Activated CD4-positive, alpha-beta T cell treated with anti-CD3 and anti-CD28 coated beads, Interleukin-2, amount 50 U/mL, for 16 hours (primary cell): ENCODE data around the gene SYCP3.

Source experiments
- DNase-seq: peaks from one replicate; pipeline ENCODE4 v3.0.0-alpha.2; 2020

SYCP3 gene

GRCh38 chr12:101738920-101739665 is at the start of gene SYCP3:
Gene SYCP3 (minus strand): TSS chr12:101739462. CDS start chr12:101737935, 1,527 bp downstream.
- DNase-seq = no peak

GRCh38 chr12:101785671-101786070 is 46.4 kb upstream of the SYCP3 start:
- DNase-seq = no peak

DNA sequence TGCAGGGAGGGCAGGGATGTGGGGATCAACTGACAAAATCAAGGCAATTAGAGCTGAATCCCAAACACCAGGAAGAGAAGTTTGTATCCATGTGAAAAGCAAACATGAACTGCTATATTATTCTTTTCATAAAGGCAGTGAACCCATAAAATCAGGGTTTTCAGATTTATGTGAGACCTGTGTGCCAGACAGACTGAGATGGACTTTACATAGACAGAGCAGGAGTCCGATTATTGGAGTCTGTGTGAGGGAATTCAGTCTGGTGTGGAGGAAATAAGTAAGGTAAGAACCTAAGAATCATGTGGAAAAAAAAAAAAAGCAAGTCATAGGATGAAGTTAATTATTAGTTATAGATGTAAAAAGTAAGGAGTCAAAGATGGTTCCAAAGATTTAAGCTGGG is 45.1 kb upstream of the SYCP3 start:
- DNase-seq = no peak

GRCh38 chr12:101783838-101784237 is 44.6 kb upstream of the SYCP3 start:
- no peak for DNase-seq

DNA sequence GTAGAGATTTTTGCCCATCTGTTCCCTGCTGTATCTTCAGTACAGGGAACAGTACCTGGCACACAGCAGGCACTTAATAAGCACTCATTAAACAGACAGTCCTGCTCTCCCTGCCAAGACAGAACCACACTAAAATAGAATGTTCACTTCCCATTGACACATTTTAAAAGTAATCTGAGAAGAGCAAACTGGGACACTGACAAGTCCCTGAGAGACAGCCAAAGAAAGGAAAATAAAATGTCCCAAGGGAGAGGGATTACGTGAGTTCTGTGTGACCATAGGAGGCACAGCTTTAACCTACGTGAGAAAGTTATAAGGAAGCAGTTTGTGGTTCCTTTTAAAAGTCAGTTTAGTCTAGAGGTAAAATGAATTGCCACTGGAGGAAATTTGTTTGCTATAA is 43.9 kb upstream of the SYCP3 start:
- no peak for DNase-seq

- peak; percentile 71 for DNase-seq
Observed at GRCh38 chr12:101782273-101782731, 43.0 kb upstream of the SYCP3 start.

GRCh38 chr12:101781834-101782233 is 42.6 kb upstream of the SYCP3 start:
- peak; percentile 56 for DNase-seq

DNA sequence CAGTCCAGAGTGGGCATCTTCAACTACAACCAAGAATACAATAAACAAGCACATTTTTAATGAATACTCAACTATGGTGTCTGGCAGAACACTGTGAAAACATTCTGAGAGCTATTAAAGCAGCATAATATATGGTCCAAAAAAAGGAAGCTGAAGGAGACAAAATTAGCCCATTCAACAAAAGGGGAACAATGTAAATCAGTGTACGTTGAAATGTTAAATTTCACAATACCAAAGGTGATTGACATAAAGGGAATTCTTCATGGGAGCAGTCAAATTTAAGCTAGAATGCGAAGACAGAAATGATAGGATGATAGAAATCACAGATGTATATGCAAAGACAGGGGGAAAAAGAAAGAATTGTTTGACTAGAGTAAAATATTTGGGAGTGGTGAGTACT is 41.3 kb upstream of the SYCP3 start:
- DNase-seq = no peak

DNA sequence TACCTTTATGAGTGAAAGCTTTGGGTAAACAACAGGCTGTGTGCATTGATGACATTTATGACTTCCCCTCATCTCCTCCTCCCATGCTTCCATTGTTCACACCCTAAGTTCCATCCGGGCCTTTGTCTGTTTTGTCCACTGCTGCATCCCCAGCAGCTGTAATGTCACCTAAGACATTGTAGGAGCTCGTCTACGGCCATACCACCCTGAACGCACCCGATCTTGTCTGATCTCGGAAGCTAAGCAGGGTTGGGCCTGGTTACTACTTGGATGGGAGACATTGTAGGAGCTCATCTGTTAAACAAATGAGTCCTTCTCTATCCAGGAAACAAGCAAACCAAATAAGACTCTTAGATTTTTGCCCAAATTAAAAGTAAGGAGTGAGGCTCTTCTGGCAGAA is 40.4 kb upstream of the SYCP3 start:
- no peak for DNase-seq

DNA sequence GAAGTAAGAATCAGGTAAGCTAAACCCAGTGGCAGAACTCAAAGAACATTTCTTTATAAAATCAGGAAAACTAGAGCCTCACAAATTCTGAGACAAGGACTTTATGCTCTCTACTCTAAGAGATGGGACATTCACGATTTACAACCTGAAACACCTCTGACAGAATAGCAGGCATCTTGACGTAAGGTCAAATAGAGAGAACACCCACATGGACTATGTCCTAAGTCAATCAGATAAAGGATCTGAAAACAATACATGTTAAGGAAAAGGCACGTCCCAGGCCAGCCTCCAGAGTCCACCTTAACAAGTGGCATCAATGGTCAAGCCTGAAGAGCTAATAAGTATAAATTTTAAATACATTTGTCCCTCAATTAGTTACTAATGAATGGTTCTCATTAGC is 39.9 kb upstream of the SYCP3 start:
- DNase-seq = no peak

DNA sequence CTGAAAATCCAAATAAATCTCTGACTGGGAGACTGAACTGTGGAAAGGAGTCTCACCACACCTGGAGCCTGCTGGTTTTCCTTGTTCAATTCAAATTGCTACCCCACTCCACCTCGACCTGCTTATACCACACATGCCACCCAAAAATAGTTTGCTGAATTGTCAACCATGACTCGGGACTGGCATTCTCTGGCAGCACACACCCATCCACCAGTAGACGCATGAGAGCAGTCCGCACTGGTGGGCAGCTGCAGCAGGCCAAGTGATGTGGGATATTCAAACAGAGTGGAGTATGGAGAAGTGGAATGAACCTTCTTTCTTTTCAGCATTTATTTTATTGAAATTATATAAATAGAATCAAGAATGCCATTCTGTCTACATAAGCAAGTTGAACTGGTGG is 38.7 kb upstream of the SYCP3 start:
- DNase-seq = no peak

DNA sequence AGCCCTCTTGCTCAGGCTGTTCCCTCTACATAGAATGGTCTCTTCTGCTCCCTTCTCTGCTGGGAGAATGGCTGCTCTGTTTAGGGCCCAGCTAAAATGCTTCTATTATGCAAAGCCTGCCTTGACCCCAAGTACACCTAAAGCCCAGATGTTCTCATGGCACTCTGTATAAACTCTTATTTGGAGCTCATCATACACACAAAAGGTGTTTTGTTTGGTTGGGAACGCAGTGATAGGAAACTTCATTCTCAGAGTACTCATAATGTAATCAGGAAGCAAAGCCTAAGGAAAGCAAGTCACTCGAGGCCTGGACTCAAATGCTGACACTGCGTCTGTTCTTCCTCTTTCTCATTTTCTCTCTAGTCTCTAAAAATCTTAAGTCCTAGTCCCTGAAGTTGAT is 38.2 kb upstream of the SYCP3 start:
- no peak for DNase-seq

DNA sequence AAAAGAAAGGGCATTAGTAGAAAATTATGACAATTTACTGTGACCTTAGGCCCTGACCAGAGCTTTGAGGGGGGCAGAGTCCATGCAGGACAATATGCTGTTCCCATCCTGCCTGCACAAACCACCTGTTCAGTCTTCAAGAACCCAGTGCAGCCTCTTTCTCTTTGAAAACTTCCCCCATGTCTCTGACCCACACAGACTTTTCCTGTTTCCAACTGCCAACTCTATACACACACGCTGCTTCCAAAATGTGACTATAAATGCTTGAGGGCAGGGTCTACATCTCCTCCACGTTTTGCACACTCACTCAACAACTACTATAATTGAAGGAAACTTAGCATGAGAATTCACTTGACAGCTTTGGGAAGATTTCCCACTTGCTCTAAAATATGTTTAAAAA is 36.6 kb upstream of the SYCP3 start:
- DNase-seq = no peak

- peak; percentile 78 for DNase-seq
Observed at GRCh38 chr12:101773650-101774162, 34.4 kb upstream of the SYCP3 start.

DNA sequence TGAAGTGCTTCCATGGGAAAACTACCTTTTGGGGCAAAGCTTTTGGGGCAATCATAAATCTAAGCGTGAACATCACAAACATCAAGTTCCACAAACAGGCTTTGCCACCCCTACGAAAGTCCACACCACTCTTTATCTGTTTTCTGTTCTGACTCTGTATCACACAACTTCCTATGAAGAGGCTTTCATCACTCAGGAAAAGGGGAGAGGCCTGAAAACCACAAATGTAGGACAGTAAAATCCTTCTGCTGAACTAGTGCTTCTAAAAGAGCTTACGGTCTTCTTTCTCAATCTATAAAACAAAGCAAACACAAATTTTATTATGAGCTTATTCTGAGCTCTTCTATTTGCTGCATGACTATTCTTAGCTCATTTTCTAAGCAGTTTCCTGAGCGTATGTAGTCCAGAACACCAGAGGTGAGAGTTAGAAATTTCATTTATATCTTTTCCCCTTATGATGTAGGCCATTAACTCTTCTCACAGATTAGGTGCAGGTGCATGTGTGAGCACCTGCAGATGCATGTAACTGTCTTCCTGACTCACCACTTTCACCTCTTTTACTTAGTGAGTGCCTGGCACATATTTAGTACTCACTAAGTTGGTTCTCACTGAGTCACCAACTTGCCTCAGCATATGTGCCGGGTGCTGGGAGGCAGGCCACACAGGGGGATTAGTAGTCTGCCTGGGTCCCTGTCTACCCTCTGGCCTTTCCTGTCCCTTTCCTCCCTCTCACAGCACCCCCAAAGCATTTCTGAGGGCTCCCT is 32.9 kb upstream of the SYCP3 start:
- DNase-seq = peak; percentile 52

DNA sequence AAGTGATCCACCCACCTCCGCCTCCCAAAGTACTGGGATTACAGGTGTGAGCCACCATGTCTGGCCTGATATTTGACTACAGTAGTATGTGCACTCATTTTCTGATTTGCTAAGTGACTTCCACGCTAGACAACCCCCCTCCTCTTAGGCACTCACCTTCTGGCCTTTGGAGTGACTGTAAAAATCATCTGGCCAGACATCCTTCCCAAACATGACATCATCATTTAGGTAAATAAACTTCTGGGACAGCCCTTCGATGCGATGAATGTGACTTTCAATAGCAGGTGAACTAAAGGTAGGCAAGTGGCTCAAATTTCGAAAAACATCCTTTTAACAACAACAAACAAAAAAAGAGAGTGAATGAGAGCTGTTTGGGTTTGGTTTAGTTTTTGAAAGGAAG is 30.6 kb upstream of the SYCP3 start:
- no peak for DNase-seq

- DNase-seq = no peak
Observed at GRCh38 chr12:101768781-101769180, 29.5 kb upstream of the SYCP3 start.

DNA sequence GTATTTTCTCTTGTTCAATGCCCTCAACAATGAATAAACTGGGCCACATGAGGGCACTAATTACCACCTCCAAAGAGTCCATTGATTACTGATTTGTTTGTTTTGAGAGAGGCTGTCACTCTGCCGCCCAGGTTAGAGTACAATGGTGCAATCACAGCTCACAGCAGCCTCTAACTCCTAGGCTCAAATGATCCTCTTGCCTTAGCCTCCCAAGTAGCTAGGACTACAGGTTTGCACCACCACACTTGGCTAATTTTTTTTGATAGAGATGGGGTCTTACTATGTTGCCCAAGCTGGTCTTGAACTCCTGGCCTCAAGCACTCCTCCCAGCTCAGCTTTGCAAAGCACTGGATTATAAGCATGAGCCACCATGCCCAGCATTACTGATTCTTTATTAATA is 28.3 kb upstream of the SYCP3 start:
- DNase-seq = no peak

GRCh38 chr12:101764051-101764792 is 25.0 kb upstream of the SYCP3 start:
- DNase-seq = no peak

DNA sequence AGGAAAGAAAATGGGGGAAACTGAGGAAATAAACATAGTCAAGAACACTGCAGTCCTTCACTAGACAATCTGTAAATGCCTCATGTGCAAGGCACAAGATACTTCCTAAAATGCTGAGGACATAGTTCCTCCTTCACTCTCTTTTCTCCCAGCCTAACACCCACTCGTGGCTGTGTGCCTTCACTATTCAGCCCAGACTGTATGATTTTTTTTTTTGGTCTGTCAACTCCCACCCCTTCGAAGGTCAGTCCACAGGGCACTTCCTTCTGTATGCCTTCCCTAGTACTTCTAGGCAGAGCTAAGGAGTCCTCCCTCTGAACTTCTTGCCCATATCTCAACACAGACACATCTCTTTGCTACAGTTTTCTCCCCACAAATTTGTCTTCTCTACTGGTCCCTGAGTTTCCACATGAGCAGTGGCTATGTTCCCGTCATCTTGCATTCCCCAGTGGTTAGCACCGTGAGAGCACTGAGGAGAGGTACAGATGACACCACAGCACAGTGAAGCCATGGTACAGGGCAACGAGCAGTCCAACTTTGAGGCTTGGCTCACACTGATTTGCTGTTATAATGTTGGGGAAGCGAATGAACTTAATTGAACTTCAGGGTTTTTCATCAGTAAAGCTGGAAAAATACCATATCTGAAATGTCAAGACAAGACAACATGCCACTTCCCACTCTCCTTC is 24.1 kb upstream of the SYCP3 start:
- no peak for DNase-seq

DNA sequence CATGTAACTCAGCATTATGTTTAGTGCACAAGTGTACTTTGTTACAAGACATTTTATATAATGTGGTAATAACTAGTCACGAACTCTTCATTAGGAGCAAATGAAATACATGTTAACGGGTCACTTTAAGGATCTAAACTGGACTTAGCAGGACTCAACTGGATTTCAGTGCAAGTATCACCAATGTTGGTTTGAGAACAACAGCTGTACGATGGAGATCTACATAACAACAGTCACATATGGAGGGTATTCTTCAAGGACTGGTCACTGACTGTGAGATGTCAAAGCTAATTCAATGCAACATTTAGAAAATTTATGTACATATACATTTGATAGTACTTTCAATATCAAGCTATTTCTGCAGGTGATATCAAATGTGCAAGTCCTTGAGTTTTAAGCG is 22.5 kb upstream of the SYCP3 start:
- DNase-seq = no peak

GRCh38 chr12:101761350-101761749 is 22.1 kb upstream of the SYCP3 start:
- DNase-seq = no peak
